Upper lobe of right lung (tissue), 1 donor: ENCODE measurements around the gene C7orf57. TPM values are rescaled to one million over a fixed set of nuclear protein-coding genes. Genes with fewer than 3 reads are reported as not detected.

Source experiments
- ATAC-seq: fragments of 200-7000 bp; cut with Tn5 transposase; one replicate; pipeline ENCODE4 v1.9.1; 2020; ENCODE audit warnings: mild to moderate bottlenecking, moderate library complexity
- DNase-seq: peaks from one replicate; pipeline ENCODE4 v3.0.0-alpha.2; 2020
- H3K27ac ChIP-seq: fragments of 200-600 bp; one replicate; pipeline ENCODE4 v1.8.0; 2022
- H3K27me3 ChIP-seq: fragments of 200-600 bp; one replicate; pipeline ENCODE4 v1.8.0; 2022; ENCODE audit warnings: mild to moderate bottlenecking
- H3K36me3 ChIP-seq: fragments of 200-600 bp; one replicate; pipeline ENCODE4 v1.8.0; 2022
- H3K4me1 ChIP-seq: fragments of 200-600 bp; one replicate; pipeline ENCODE4 v1.8.0; 2022
- H3K4me3 ChIP-seq: fragments of 200-600 bp; one replicate; pipeline ENCODE4 v1.8.0; 2022; ENCODE audit warnings: mild to moderate bottlenecking
- H3K9me3 ChIP-seq: fragments of 200-600 bp; one replicate; pipeline ENCODE4 v1.8.0; 2022
- CTCF ChIP-seq: fragments of 200-600 bp; IDR thresholded peaks from one replicate; pipeline ENCODE4 v1.8.0; 2022; ENCODE audit warnings: antibody characterized with exemption
- intact Hi-C: fragments of 100-400 bp; cut with DNase I; formaldehyde crosslinking; loops from one replicate; pipeline ENCODE4 v1.11.0; 2022
- total RNA-seq: library from RNA; stranded (reverse); fragmentation: NEBNext Ultra II Directional; extraction: Animal tissue kit (Norgen Biotek cat#: 25700); gene quantifications from one replicate; pipeline ENCODE4 v1.2.1, GENCODE V29; 2021
- donor health status: DM: no; HTN: yes; CAD: no; lungs with severe emphysema.

C7orf57 gene
- total RNA-seq, 1 donor from 2014 or later, result not detected

GRCh38 chr7:48087349-48087748 lies 52.0 kb downstream of the C7orf57 start:
- DNase-seq (no peak), ATAC-seq (no peak)
- intact Hi-C loops, result no loop called here
- H3K9me3 ChIP-seq, result no peaks in the 10 kb centered on the region
- no peaks in the 10 kb centered on the region for H3K27me3 ChIP-seq
- H3K27ac ChIP-seq, result peak overlapping the region; percentile 92
- no peak for TF ChIP-seq CTCF
- peaks cover 3% of the 10 kb centered on the region for H3K36me3 ChIP-seq
- H3K4me1 ChIP-seq, result peaks cover 48% of the 10 kb centered on the region
- no peak overlapping the region for H3K4me3 ChIP-seq

GRCh38 chr7:48088559-48089045 lies 53.3 kb downstream of the C7orf57 start:
- no peaks in the 10 kb centered on the region for H3K9me3 ChIP-seq
- H3K36me3 ChIP-seq, result peaks cover 13% of the 10 kb centered on the region
- TF ChIP-seq CTCF, result no peak
- DNase-seq, result peak; percentile 97
- peak; percentile 76 for ATAC-seq
- intact Hi-C loops, result no loop called here
- peak overlapping the region; percentile 85 for H3K4me3 ChIP-seq
- peak overlapping the region; percentile 92 for H3K27ac ChIP-seq
- no peaks in the 10 kb centered on the region for H3K27me3 ChIP-seq
- H3K4me1 ChIP-seq, result peaks cover 48% of the 10 kb centered on the region

DNA sequence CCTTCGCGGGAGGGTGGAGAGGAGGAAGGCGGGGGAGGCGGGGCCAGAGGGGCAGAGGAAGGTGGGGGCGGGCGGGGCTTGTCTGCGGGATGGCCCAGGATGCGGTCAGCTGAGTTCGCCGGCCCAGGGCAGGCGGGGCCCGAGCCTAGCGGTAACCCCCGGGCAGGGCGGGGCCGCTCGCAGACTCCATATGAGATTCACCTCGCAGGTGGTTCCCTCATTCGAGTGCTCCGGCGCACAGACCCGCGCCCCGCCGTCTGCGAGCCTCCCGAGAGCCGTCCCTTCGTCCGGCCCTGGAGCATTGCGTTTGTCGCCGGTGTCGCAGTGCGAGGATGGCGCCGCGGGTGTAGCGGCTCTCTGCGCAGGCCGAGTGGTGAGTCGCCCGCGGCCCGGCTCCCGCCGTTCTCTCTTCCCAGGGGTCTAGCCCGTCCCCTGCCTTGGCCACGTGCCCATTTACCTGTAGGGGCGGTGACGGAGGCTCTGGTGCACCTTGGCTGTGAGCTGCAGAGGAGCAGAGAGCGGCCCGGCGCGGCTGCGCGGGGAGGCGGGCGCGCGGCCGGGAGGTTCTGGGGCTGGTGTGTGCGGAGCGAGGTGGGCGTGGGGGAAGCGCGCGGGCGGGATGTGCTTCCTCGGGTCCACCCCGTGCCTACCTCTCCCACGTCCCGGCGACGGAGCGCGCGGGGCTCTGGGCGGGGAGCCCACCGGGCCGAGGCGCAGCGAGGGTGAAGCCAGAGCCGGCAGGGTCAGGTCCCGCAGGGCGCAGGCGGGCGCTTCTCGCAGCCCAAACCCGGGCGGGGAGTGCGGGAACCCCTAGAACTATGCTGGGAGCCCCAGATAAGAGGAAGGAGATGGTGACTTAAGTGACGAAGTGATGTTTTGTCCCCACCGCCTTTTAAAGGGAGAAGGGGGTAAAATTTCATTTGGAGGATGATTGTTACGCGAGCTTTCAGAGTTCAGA lies 54.0 kb downstream of the C7orf57 start, which contains the start of gene UPP1:
TSS of gene UPP1 (plus strand) at position 220 of the 958 bp plus-strand sequence. CDS start 5,519 bp downstream, outside the sequence.
- H3K9me3 ChIP-seq, result no peaks in the 10 kb centered on the region
- no peak for TF ChIP-seq CTCF
- peak; percentile 91 for ATAC-seq
- peak within 1 kb of the TSS; percentile 85 for H3K4me3 ChIP-seq
- peaks cover 45% of the 10 kb centered on the region for H3K4me1 ChIP-seq
- H3K27me3 ChIP-seq, result no peaks in the 10 kb centered on the region
- peaks cover 20% of the 10 kb centered on the region for H3K36me3 ChIP-seq
- H3K27ac ChIP-seq, result peak within 1 kb of the TSS; percentile 92
- peak; percentile 98 for DNase-seq
- intact Hi-C loops, result no loop called here

DNA sequence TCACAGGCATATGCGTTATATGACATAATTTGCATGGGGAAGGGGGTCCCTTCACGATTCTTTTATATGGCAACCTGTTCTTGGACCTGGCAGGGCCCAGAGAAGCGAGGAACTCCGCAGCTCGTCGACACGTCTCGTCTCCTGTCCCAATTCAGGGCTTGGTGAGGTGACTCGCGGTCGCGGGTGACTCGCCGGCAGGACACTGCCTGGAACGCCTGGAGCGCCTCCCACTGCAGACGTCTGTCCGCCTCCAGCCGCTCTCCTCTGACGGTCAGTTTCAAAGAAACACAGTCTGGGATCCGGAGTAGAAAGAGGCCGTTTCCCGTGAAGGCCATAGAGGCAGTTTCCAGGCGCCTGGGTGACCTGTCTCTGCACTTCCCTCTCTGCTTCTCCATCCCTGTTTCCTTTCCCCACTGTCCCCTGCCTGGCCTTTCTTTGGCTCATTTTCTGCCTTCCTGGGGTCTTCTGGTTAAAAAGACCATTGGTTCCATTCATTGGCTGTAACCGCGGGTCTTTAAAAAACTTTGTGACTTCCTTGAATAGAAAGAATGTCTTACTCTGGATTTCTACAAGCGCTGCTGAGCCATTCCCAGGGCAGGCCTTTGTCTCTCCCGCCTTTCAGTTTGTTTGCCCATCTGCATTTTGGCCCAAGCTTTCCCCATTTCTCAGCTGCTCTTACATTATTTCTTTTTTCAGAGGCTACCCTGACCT lies 54.9 kb downstream of the C7orf57 start:
- no peaks in the 10 kb centered on the region for H3K27me3 ChIP-seq
- TF ChIP-seq CTCF, result no peak
- ATAC-seq, result peak; percentile 1
- peak; percentile 82 for DNase-seq
- H3K4me1 ChIP-seq, result peaks cover 44% of the 10 kb centered on the region
- peak overlapping the region; percentile 85 for H3K4me3 ChIP-seq
- no peaks in the 10 kb centered on the region for H3K9me3 ChIP-seq
- peaks cover 30% of the 10 kb centered on the region for H3K36me3 ChIP-seq
- H3K27ac ChIP-seq, result peak overlapping the region; percentile 92
- intact Hi-C loops, result no loop called here

GRCh38 chr7:48091506-48092433 lies 56.4 kb downstream of the C7orf57 start:
- intact Hi-C loops, result no loop called here
- Histone ChIP-seq H3K4me1 (peaks cover 50% of the 10 kb centered on the region), H3K9me3 (no peaks in the 10 kb centered on the region), H3K36me3 (peaks cover 44% of the 10 kb centered on the region), H3K4me3 (no peak overlapping the region), H3K27me3 (no peaks in the 10 kb centered on the region), H3K27ac (no peak overlapping the region)
- ATAC-seq (no peak), DNase-seq (no peak)
- no peak for TF ChIP-seq CTCF
